ENCODE data around the gene KANK2.

KANK2 gene

GRCh38 chr19:11242864-11243797 is 45.8 kb upstream of the KANK2 start:
- H3K4me3 ChIP-seq (replicated peaks; ENCODE audit: insufficient read depth, low read length), result no peak overlapping the region; the same call in 1 of the 2 replicates
- DNase-seq (ENCODE audit: low read depth in 1 of 2, low spot score in 1 of 2), result peak; percentile 59 to 73
- TF ChIP-seq POLR2AphosphoS5 (IDR thresholded peaks at IDR 0.05; ENCODE audit: low read depth) (no peak), CTCF (IDR thresholded peaks at IDR 0.05; ENCODE audit: insufficient read depth, low read length) (peak; percentile 76), SPI1 (IDR thresholded peaks at IDR 0.05; ENCODE audit: borderline replicate concordance, low read depth) (no peak), REST (IDR thresholded peaks at IDR 0.05; ENCODE audit: insufficient replicate concordance, low read depth) (no peak), GABPA (IDR thresholded peaks at IDR 0.05; ENCODE audit: low read depth) (no peak)
- no peak overlapping the region for H3K27ac ChIP-seq (replicated peaks)
- no peaks in the 10 kb centered on the region for H3K27me3 ChIP-seq (ENCODE audit: insufficient read depth, poor library complexity, severe bottlenecking)

GRCh38 chr19:11242025-11242424 is 44.7 kb upstream of the KANK2 start:
- no peak overlapping the region for H3K27ac ChIP-seq (replicated peaks)
- no peaks in the 10 kb centered on the region for H3K27me3 ChIP-seq (ENCODE audit: insufficient read depth, poor library complexity, severe bottlenecking)

More at GRCh38 chr19:11242025-11242424, 44.7 kb upstream of the KANK2 start:
- no peak overlapping the region for H3K4me3 ChIP-seq (replicated peaks; ENCODE audit: insufficient read depth, low read length)
- TF ChIP-seq REST (IDR thresholded peaks at IDR 0.05; ENCODE audit: insufficient replicate concordance, low read depth) (no peak), GABPA (IDR thresholded peaks at IDR 0.05; ENCODE audit: low read depth) (no peak), CTCF (IDR thresholded peaks at IDR 0.05; ENCODE audit: insufficient read depth, low read length) (no peak), POLR2AphosphoS5 (IDR thresholded peaks at IDR 0.05; ENCODE audit: low read depth) (no peak), SPI1 (IDR thresholded peaks at IDR 0.05; ENCODE audit: borderline replicate concordance, low read depth) (no peak)
- no peak for DNase-seq (ENCODE audit: low read depth in 1 of 2, low spot score in 1 of 2)
